NOMO-1 treated with DMSO at 0.1 percent for 48 hours (cell line): ENCODE results near the gene BPIFA1.
A peak's percentile ranks its signal among the peaks of the same experiment; 100 is the strongest.

ENCODE experiments used
- DNase-seq: peaks from one replicate; lab custom pipeline; 2025; ENCODE audit not compliant: unreplicated experiment; lab: John Stamatoyannopoulos, UW

BPIFA1 gene

DNA sequence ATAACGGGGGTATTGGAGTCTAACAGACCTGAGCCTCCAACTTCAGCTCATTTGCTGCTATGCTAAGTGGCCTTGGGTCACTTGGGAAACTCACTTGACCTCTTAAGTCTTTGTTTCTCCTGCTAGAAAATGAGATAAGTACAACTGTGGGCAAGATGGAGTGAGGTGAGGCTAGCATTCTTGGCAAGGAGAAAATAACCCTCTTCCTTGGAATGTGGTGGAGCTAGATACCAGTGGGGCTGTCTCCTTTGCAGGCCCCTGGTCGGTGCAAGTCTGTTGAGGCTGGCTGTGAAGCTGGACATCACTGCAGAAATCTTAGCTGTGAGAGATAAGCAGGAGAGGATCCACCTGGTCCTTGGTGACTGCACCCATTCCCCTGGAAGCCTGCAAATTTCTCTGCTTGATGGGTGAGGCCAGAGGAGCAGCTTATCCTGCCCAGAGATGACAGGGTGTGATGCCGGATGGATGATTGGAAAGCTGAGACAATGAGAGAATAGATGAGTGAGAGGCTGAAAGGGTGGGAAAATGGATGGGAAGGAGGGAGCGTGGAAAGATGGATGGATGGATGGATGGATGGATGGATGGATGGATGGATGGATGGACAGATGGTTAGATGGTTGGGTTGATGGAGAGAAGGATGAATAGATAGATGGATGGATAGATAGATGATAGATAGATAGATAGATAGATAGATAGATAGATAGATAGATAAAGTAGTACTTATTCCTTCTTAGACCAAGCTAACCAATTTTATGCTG lies 4.4 kb downstream of the BPIFA1 start:
- DNase-seq, result no peak

DNA sequence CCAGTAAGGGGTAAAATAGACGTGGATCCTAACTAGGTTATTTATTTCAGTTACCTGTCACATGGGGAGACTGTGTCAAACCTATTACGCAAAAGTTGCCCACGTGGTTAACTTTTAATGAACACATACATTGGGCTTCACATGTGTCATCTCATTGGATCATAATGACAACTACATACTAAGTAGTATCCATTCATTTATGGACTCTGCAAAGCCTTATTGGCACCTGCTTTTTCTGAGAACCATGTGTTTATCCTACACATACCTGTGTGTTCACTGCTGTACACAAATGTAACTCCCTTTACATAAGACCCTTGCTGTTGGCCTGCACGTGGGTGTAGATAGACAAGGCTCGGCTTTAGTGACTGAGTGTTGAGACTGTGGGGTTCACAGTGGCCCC lies 5.1 kb downstream of the BPIFA1 start:
- no peak for DNase-seq

DNA sequence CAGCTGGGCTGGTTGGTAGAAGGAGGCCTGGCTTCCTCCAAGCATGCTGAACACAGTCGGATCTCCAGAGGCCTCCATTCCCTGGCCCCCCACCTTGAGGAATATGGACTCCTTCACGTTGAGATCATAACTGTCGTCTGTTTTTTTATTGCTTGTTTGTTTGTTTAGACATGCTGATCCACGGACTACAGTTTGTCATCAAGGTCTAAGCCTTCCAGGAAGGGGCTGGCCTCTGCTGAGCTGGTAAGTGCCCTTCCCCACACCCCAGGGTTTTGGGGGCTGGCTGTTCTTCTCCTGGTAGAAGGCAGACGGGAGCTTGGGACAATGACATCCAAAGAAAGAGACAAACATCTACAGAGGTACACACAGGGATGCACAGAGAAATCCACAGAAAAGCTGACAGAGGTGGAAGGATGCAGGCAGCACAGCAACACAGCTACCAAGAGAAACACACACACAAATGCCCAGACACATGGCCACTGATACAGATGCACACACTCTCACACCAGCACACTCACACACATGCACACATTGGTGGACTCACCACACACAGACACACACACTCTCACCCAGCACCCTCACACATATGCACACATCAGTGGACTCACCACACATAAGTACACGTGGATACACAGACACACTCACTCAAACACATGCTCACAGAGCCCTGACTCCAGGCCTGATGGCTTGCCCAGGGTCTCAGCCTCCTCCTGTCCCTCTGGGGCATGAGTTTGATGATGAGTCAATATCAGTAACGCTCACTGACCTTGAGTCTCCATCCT lies 6.7 kb downstream of the BPIFA1 start:
- DNase-seq, result no peak

DNA sequence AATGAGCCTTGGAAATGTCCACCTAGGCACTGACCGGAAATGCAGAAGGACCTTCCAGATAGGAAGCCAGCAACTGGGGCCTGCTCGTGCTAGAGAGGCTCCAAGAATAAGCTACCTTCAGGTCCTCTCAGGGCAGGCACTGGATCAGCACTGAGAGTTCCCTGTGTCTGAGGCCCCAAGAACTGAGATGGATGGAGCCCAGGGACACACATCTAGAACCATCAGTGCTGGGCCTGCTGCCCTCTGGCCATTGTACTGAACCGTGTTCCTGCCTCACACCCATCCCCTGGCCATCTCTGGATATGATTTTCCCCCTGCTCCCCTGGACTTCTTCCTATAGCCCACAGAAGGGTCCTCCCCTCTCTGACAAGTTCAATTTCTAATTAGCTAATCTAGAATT lies 10.3 kb downstream of the BPIFA1 start:
- DNase-seq, result no peak

DNA sequence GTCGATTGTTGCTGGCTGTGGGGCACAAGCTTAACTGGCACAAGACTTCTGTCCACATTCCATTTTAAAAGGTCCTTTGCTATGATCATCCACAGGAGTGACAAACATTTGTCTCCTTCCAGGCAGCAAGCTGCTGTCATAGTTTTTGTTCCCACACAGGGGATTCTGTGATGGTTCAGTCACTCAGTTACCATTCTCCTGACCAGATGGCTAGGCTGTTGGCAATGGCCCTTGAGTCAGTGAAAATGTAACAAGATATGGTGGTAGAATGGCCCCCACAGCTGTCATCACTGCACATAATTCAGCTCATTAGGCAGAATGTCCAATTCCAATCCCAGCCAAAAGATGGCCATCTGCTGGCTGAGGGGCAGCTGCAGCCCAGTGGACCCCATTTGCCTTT lies 13.7 kb downstream of the BPIFA1 start:
- DNase-seq, result no peak

DNA sequence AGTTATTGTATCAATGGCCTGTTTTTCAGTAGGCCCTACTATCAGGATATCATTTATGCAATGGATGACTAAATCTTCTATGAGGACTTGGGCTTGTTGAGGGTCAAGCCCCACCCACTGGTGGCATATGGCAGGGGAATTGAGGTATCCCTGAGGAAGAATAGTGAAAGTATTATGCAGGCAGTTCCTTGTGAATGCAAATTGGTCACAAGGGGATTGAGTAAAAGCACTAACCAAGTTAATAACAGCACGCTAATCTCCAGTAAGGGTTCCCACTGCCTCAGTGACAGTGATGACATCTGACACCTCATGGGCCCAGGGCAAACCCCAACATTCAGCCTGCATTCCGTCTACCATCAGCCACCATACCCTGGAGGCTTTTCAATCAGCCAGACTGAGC lies 14.9 kb downstream of the BPIFA1 start:
- no peak for DNase-seq

DNA sequence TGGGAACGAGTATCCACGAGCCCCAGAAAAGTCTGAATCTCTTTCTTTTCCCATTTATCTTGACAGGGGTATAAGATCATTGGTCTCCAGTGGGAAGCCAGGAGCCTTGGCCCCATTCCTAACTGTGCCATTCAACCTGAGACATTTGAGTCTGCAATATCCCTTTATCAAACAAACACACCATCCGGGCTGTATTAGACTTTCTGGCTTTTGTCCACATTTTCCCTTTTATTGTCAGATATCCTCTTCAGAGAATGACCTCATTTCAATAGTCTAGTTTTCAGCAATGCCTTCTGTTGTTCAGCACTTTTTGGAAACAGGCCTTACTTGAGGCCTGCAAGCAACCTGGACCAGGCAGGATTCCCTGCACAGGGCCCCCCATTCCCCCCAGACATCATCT lies 15.7 kb downstream of the BPIFA1 start:
- DNase-seq, result no peak

DNA sequence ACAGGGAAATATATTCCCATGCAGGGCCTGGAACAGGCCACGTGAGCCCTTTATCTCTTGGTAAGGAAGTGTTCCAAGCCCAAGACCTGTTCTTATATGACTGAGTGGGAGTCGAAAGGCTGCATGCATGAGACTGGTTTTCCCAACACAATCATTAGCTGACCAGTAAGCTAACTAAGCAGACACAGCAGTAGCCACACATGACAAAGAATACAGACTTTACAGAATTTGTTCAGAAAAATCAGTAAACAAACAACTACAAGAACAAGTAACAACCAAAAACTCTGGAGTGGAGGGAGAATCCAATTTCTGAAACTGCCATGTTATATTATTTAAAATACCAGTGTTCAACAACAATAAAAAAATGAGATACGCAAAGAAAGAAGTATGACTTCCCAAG lies 16.7 kb downstream of the BPIFA1 start:
- no peak for DNase-seq

DNA sequence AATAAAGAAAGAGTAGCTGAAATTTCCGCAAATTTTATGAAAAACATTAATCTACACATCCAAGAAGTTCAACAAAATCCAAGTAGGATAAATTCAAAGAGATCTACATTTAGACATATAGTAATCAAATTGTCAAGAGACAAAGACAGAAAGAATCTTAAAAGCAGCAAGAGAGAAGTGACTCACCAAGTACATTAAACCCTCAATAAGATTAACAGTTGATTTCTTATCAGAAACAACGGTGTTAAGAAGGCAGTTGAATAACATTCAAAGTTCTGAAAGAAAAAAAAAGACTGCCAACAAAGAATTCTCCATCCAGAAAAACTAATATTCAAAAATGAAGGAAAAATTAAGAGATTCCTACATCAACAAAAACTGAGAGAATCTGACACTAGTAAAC lies 19.2 kb downstream of the BPIFA1 start:
- no peak for DNase-seq

DNA sequence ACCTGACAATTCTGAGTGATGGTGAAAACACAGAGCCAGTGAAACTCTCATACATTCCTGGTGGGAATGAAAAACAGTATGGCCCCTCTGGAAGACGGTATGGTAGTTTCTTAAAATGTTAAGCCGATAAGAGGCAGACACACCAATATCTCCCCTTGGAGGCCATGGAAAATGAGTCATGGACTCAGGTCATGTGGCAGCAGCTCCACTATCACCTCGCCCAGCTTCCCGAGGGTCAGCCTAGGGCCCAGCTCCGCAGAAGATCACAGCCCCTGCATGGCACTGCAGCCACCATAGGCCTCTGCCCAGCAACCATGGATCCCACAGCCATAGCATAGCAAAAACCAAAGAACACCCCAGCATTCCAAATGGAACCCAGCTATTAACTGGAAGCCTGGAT lies 21.4 kb downstream of the BPIFA1 start:
- no peak for DNase-seq

DNA sequence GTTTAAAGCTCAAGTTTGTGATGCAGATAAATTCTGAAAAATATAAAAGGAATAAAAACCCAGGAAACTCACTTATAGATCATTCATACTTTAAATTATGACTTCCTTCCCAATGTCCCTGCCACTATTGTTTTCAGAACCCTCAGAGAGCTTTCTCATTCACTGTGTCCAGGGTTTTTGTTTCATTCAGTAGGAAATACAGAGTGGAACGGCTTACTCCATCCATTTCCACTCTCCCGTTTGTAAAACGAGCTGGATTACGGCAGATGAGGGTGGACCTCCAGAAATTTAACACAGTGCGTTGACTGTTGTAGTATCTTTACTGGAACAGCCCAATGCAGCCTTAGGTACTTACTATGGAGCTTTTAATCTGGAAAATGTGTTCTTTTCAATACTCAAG lies 23.6 kb downstream of the BPIFA1 start:
- DNase-seq, result no peak

DNA sequence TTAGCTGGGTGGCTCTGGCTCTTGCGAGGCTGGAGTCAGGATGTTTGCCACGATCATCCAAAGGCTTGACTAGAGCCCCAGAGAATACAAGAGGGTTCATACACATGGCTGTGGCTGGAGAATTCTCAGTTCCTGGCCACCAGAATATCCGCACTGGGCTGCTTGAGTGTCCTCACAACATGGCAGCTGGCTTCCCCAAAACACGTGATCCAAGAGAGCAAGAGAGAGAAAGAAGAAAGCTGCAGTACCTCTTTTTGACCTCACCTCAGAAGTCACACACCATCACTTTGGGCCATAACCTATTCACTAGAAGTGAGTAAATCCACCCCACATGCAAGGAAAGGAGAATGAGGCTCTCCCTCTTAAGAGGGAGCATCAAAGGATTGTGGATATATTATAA lies 25.7 kb downstream of the BPIFA1 start:
- peak; percentile 1 for DNase-seq

DNA sequence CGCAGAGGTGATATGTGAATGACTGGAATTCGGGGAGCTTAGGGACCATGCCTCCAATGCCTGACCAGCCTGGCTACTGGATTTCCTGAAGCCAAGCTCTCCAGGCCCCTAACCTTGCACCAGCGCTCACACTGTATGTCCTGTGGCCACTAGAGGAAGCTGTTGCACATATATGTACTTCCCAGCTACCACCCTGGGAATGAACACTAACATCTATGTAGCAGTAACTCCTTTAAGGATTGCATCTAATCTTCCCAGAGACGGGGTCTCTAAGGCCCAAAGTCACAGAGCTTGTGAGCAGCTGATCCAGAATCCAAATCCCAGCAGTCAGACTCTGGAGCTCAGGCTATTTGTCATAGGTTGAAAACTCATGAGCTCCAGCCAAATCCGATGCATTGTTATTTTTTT lies 26.9 kb downstream of the BPIFA1 start:
- peak; percentile 68 for DNase-seq

DNA sequence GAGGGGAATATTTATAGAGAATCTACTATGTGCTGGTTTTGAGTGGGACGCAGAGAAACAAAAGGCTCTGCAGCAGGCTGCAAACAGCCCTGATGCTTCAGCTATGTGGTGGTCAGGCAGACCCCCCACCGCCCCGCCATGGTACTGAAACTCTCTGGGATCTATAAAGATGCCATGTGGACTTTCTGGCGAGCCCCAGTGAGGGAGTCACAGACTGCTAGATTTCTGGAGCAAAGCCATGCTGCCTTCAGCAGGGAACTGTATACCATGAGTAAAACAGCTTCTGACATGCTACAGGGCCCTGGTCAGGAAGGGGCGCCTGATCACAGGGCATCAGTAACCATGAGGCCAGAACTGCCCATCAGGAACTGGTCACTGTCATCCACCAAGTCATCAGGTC lies 28.0 kb downstream of the BPIFA1 start:
- no peak for DNase-seq

DNA sequence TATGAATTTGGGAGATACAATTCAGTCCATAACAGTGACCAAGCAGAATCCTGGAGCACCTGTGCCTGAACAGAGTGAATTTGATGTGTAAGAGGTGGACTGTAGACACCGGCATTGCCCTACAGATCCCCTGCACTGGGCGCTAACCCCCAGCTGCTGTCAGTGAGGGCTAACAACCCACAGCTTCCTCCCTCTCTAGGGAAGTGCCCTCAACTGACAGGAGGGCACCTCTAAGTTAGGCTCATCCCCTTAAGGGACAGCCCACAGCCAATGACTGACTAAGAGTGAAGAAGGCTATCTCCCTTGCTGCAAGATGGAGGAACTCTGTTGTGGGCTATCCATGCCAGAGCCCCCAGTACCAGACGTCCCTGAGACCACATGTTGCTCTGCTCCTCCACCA lies 31.9 kb downstream of the BPIFA1 start:
- peak; percentile 52 for DNase-seq

DNA sequence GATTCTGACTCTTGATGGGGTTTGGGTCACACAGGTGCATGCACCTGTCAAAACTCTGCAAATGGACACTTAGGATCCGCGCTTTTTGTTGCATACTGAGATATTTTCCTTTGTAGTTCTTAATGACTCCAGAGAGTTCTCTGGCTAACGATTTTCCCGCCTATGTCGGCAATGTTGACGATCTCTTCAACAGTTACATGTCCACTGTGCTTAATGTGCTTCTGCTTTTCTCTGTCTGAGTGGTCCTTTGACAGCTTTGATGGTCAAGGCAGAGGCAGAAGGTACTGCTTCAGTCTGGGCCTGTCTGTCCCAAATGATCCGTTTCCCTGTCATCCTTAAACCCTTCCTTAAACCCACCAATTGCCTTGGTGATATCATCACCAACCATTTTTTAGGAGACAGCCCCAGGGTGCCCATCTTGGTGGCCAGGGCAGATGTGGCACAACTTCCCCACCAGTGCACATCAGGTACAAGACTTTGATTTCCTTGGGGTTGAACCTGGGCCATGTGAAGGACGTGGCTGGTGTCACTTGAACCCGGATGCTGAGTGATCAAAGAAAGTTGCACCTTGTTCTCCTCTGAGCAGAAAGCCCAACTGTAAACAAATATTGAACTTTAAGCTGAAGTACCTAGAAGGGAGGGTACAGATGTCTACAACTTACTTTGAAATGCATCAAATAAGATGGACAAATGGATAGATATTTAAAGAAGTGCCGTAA lies 36.5 kb downstream of the BPIFA1 start:
- no peak for DNase-seq

DNA sequence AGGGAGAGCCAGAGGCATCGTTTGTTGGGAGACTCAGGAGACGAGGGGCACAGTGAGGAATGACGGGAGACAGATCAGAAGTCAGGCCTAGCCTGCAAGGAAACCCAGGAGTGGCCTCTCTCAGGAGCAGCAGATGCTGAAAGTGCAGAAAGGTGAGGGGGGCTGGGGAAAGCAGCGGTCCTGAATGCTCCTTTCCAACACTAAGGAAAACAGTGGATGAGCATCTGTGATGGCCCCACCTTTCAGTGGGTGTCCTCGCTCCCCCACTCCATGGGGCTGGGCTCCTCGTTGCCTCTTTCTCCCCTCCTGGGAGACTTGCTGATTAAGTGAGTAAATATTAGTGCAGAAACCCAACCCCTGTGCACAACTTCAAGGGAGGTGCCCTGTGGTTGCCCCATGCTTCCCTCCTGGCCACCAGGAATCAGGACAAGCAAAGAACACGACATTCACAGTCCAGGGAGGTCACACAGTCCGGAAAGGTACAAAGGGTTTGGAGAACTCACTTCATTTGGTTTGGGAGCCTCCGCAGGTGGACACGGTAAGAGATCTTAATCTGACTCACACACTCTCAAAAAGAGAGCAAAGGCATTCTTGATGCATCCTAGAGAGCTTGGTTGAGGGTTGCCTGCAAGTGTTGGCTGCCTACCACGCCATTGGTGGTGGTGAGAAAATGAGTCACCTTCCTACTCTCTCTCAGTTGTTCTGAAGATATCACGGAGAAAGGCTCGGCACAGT lies 37.5 kb downstream of the BPIFA1 start:
- no peak for DNase-seq

DNA sequence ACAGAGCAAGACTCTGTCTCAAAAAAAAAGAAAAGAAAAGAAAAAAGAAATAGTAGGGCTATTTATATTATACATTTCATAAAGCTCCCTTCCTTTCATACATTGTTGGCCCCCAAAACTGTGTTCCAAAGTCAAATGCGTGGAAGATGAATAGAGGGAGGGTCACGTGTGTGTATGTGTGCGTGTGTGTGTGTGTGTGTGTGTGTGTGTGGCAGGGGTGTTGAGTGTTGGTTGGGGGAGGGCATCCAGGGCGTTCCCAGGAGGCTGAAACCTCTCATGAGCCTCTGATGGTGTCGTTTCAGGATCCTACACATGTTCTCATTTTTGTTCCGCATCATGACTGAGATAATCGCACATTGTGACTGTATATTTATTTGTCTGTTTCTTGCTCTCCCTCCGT lies 39.4 kb downstream of the BPIFA1 start:
- DNase-seq, result no peak

DNA sequence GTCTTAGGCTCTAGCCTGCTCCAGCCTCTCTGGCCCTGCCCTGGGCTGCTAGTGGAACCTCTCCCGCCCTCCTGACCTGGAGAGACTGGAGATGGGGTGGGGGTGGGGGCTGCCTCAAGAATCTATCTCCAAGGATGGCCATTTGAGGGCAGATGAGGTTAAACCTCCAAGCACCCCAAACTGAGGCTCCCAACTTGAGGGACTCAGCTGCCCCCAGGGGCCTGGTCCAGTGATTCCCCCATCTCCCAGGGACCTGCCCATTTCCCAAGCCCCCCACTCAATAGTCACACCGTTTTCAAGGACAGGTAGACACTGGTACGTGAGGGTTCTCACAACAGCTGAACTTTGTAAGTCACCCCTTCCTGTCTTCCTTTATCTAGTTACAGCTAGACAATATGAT lies 40.1 kb downstream of the BPIFA1 start:
- DNase-seq, result no peak

DNA sequence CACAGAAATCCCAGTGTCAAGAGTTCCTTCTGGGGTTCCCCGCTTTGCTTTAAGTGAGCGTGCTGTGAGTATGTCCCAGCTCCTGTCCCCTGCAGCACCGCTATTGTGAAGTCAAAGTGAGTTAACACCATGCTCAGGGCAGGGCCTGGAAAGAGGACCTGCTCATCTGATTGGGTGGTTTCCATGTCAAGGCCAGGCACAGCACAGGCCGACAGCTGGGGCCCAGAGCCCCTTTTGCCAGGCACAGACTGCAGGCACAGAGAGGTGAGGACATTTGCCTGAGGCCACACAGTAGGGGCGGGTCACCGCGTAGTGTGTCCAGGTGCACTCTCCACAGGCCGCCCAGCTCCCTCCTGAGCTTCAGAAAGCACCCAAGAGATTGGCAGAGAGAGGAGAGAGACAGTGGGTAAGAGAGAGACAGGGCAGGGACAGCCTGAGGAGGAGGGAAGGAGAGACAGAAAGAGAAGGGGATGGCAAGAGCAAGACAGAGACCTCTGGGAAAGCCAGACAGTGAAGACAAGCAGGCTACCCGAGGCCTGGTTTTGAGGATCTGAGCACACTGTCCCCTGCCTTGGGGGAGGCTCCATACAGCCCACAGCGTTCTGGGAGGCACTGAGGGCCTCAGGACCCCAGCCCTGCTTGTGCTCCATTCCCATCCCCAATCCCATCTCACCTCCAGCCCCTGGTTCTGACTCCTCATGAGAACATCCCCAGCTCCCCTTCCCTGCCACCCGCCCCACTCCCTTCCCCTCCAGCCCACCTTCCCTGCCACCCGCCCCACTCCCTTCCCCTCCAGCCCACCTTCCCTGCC lies 40.7 kb downstream of the BPIFA1 start:
- no peak for DNase-seq
